ENCODE results near the gene GARNL3.
A peak's percentile ranks its signal among the peaks of the same experiment; 100 is the strongest.

The GARNL3 gene

GRCh38 chr9:127415657-127416056 is 151.1 kb downstream of the GARNL3 start:
- no peak for DNase-seq

DNA sequence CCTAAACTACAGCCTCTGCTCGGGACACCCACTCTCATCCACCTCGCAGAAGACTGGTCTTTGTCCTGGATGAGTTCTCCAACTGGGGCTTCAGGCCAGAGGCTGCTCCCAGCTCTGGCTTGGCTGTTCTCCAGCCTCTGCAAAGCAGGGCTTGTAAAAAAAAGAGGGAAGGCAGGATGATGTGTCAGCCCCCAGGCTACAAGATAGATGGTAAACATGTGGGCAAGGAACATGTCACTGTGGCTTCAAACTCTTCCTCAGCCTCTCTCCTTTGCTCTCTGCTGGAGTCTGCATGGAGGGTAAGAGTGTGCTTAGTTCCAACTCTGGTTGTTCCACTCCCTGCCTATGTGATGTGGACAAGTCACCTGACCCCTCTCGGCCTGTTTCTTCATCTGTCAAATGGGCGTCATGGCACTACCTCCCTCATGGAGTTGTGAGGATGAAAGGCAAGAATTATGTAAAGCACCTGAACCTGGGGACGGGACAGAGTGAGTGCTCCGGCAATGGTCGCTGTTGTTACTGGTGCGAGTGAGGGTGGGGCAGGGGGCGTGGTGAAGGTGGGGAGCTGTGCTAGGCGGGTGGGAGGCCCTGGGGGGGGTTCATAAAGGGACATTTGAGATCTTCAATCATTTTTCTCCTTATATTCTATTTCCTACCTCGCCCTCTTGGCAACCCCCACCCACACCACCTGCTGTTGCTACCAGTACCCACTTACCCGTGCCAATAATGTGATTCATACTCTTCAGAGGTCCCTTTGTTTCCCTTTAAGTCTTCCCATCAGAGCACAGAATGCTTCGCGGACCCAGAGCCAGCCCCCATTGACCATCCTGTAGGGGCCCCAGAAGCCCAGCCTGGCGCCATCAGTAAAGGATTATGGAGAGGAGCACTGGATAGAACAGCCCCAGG is 152.8 kb downstream of the GARNL3 start:
- DNase-seq = no peak

- DNase-seq = no peak
These were observed 153.5 kb downstream of the GARNL3 start for GRCh38 chr9:127418037-127418471.

- DNase-seq = no peak
These were observed 154.8 kb downstream of the GARNL3 start for GRCh38 chr9:127419348-127419747.

DNA sequence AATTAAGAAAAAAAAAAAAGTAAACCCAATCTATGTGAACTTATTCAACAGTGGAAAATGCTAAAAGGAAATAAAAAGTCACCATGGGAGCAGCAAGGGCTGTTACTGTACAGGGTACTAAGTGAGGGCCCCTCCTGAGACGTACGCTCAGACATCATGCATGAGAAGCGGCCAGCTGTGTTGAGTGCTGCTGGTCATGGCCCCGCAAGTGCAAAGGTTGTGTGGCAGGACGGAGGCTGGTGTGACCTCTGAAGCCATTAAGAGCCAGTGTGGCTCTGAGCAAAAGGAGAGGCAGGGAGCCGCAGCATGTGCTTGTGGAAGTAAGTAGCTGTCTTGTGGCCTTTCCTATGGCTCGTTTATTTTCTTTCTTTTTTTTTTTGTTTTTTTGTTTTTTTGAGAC is 156.5 kb downstream of the GARNL3 start:
- DNase-seq = no peak

GRCh38 chr9:127422133-127422782 is 157.7 kb downstream of the GARNL3 start:
- no peak for DNase-seq

- DNase-seq = no peak
These were observed 158.2 kb downstream of the GARNL3 start for GRCh38 chr9:127422787-127423186.

DNA sequence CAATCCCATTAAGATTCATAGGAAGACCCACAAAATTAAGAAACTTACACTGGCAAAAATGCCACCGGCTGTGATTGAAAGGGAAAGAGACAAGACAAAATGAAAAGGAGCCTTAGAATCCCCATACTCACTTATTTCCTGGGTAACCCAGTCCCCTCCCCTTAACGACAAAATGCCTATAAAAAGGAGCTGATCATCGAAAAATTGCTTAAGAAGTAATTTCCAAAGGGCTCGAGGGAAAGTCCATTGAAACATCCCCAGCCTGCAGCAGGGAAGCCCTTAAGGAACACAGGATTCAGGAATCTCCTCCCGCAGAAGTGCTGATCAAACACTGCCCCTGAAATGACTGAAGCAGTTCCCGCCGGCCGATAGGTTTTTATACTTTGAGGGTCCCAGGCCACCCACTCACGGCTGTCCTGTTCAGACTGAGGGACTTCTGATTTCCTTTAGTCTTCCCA is 158.9 kb downstream of the GARNL3 start:
- no peak for DNase-seq

DNA sequence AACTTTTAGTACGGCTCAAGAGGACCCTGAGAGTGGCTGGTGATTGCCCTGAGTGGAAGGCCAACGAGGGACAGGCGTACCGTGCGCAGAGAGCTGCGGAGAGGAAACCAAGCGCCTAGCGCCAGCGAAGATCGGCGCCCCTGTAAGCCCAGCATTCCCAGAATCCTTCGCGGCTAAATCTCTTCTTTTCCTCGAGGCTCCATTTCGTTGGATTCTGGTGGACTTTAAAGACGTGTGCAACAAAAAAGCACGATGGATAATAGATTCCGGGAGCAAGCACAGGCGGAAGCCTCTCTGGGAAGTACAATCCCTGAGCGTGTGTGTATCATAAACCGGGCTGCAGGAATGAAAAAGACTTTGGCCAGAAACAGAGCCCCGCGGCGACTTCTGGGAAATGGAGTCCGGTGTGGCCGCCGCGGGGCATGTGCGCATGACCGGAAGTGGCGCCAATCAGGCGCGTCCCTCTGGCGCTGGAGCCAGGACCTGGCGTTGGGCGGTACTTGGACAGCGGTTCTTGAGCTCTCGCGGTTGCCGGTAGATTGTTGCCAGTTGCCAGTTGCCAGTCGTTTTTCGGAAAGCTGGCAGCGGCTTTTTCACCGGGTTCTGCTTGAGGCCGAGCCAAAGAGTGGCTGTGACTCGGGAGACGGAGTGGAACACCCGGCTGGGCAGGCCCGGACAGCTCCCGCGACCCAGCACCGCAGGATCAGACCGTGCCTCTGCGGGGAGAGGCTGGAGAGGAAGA is 159.5 kb downstream of the GARNL3 start, which contains the start of gene ZNF79:
ZNF79 (plus strand) TSS at position 449 of the 742 bp plus-strand sequence. CDS start 406 bp downstream, outside the sequence.
- DNase-seq = peak; percentile 28

- DNase-seq = no peak
These were observed 160.1 kb downstream of the GARNL3 start for GRCh38 chr9:127424676-127424999.

DNA sequence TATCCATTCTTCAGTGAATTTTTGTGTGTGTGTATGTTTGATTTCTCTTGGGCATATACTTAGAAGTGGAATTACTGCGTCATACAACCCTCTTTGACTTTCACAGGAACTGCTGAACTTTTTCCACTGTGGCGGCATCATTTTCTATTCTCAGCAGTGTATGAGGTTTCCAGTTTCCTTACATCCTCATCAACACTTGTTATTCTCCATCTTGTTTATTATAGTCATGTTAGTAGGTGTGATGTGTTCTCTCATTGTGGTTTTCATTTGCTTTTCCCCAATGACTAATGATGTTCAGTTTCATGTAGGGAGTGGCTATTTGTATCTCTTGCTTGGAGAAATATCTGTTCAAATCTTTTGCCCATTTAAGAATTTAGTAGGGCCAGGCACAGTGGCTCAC is 162.2 kb downstream of the GARNL3 start:
- no peak for DNase-seq

- no peak for DNase-seq
These were observed 163.8 kb downstream of the GARNL3 start for GRCh38 chr9:127428348-127428747.

- no peak for DNase-seq
These were observed 165.8 kb downstream of the GARNL3 start for GRCh38 chr9:127430415-127430814.

- DNase-seq = no peak
These were observed 173.1 kb downstream of the GARNL3 start for GRCh38 chr9:127437497-127438264.

- no peak for DNase-seq
These were observed 173.8 kb downstream of the GARNL3 start for GRCh38 chr9:127438394-127438793.

Data from SIG-M5 (cell line).